Stimulated activated CD4-positive, alpha-beta T cell treated with anti-CD3 and anti-CD28 coated beads, Interleukin-4, amount 100 ng/mL, for 48 hours (primary cell): ENCODE results near the gene NUF2.

Source experiments
- DNase-seq, 2 donors: peaks; one replicate each; pipeline ENCODE4 v3.0.0-alpha.2; 2020; ENCODE audit warnings: low read depth in 2 of 2

Gene NUF2

GRCh38 chr1:163401211-163401610 is 79.5 kb downstream of the NUF2 start:
- no peak for DNase-seq
